ENCODE measurements around the gene XPR1.

The XPR1 gene

GRCh38 chr1:180631766-180632325 is at the start of gene XPR1:
TSS of gene XPR1 (plus strand) at chr1:180632022. CDS start at chr1:180632202, 180 bp downstream.
- ChIA-PET CTCF (interaction anchor here (0.7 to 2.5 kb wide), 13 partner anchors 13 to 536 kb away, joined by 3 to 7 read pairs (median 3); no protein-coding TSS in a partner anchor), POLR2A (no interaction called here)
- peak; percentile 96 for DNase-seq (ENCODE audit: extremely low spot score)
- TF ChIP-seq CTCF (IDR thresholded peaks at IDR 0.05; ENCODE audit: control extremely low read depth, extremely low read depth, low read depth, missing control alignments), result peak; percentile 43

GRCh38 chr1:180584869-180585268 is 47.0 kb upstream of the XPR1 start:
- no peak for TF ChIP-seq CTCF (IDR thresholded peaks at IDR 0.05; ENCODE audit: control extremely low read depth, extremely low read depth, low read depth, missing control alignments)
- ChIA-PET POLR2A (no interaction called here), CTCF (interaction anchor here (1.2 kb wide), 1 partner anchor 27 kb away, joined by 3 read pairs; no protein-coding TSS in a partner anchor)
- DNase-seq (ENCODE audit: extremely low spot score), result no peak

- DNase-seq (ENCODE audit: extremely low spot score), result no peak
- no peak for TF ChIP-seq CTCF (IDR thresholded peaks at IDR 0.05; ENCODE audit: control extremely low read depth, extremely low read depth, low read depth, missing control alignments)
- ChIA-PET CTCF (interaction anchor here (1.2 kb wide), 1 partner anchor 28 kb away, joined by 3 read pairs; no protein-coding TSS in a partner anchor), POLR2A (no interaction called here)
Measured at GRCh38 chr1:180585994-180586359, 45.8 kb upstream of the XPR1 start.

- CTCF ChIA-PET, result interaction anchor here (0.9 kb wide), 1 partner anchor 9 kb away, joined by 3 read pairs; no protein-coding TSS in a partner anchor
- POLR2A ChIA-PET, result no interaction called here
- no peak for DNase-seq (ENCODE audit: extremely low spot score)
- TF ChIP-seq CTCF (IDR thresholded peaks at IDR 0.05; ENCODE audit: control extremely low read depth, extremely low read depth, low read depth, missing control alignments), result no peak
Measured at GRCh38 chr1:180586671-180587155, 45.1 kb upstream of the XPR1 start.

- ChIA-PET CTCF (no interaction called here), POLR2A (no interaction called here)
- DNase-seq (ENCODE audit: extremely low spot score), result no peak
- no peak for TF ChIP-seq CTCF (IDR thresholded peaks at IDR 0.05; ENCODE audit: control extremely low read depth, extremely low read depth, low read depth, missing control alignments)
Measured at GRCh38 chr1:180588121-180588520, 43.7 kb upstream of the XPR1 start.

- DNase-seq (ENCODE audit: extremely low spot score), result no peak
- ChIA-PET POLR2A (no interaction called here), CTCF (interaction anchor here (1.2 kb wide), 1 partner anchor 27 kb away, joined by 3 read pairs; no protein-coding TSS in a partner anchor)
- TF ChIP-seq CTCF (IDR thresholded peaks at IDR 0.05; ENCODE audit: control extremely low read depth, extremely low read depth, low read depth, missing control alignments), result no peak
Measured at GRCh38 chr1:180590889-180591288, 40.9 kb upstream of the XPR1 start.

Data from GM10248 (cell line).